Activated naive CD4-positive, alpha-beta T cell treated with anti-CD3 and anti-CD28 coated beads, Interleukin-2, amount 50 U/mL, for 24 hours (primary cell): ENCODE measurements around the gene SPR.

Experiments
- H3K27ac Mint-ChIP-seq: one replicate; pipeline ENCODE4 v1.8.0; 2021; ENCODE audit warnings: mild to moderate bottlenecking, mixed read lengths
- H3K27me3 Mint-ChIP-seq: one replicate; pipeline ENCODE4 v1.8.0; 2021; ENCODE audit warnings: mixed read lengths
- H3K36me3 Mint-ChIP-seq: one replicate; pipeline ENCODE4 v1.8.0; 2021; ENCODE audit warnings: mixed read lengths
- H3K4me1 Mint-ChIP-seq: one replicate; pipeline ENCODE4 v1.8.0; 2021; ENCODE audit warnings: mixed read lengths
- H3K4me3 Mint-ChIP-seq: one replicate; pipeline ENCODE4 v1.8.0; 2021; ENCODE audit warnings: mild to moderate bottlenecking, mixed read lengths
- H3K9me3 Mint-ChIP-seq: one replicate; pipeline ENCODE4 v1.8.0; 2021; ENCODE audit warnings: mixed read lengths

SPR gene

DNA sequence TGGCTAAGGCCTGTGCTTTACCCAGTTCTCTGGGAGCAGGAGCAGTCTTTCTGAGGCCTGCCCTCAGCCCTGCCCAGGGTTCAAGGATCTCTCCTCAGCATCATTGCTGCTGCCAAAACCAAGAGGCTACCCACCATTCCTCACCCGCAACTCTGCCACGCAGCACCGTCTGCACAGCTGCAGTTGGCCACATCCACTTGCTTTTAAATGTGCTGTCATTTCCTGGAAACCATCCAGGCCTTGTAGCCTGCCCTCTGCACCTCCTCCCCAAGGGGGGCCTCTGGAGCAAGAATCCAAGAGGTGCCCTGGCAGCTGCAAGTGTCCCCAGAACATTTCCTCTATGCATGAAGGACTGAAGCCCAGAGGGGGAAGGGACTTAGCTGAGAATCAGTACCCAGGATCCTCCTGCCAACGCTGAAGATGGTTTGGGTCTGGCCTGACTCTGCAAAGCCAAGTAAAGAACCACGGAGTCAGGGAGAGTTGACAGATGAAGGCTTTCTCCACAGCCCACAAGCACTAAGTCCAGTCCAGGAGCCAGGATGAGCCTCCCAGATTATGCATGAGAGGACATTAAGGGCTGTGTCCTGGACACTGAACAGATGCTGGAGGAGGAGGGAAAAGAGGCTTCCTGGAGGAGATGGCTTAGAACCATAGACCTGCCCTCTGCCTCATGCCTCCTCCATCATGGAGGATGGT lies 45.0 kb downstream of the SPR start:
- no peaks in the 10 kb centered on the region for H3K36me3 Mint-ChIP-seq
- peaks cover 7% of the 10 kb centered on the region for H3K27me3 Mint-ChIP-seq
- no peaks in the 10 kb centered on the region for H3K4me1 Mint-ChIP-seq
- no peaks in the 10 kb centered on the region for H3K9me3 Mint-ChIP-seq
- no peak overlapping the region for H3K4me3 Mint-ChIP-seq
- H3K27ac Mint-ChIP-seq = no peak overlapping the region

DNA sequence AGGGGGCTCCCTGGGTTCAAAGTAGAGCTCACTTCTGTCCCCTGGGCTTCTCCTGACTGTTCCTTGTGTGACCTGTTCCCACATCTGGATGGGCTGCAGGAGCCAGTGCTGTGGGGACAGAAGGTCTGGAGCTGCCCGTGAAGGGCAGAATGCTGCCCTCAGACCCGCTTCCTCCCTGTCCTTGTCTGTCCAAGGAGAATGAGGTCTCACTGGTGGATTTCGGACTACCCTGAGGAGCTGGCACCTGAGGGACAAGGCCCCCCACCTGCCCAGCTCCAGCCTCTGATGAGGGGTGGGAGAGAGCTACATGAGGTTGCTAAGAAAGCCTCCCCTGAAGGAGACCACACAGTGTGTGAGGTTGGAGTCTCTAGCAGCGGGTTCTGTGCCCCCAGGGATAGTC lies 45.6 kb downstream of the SPR start:
- no peak overlapping the region for H3K4me3 Mint-ChIP-seq
- H3K27me3 Mint-ChIP-seq = peaks cover 7% of the 10 kb centered on the region
- H3K27ac Mint-ChIP-seq = no peak overlapping the region
- no peaks in the 10 kb centered on the region for H3K36me3 Mint-ChIP-seq
- H3K4me1 Mint-ChIP-seq = no peaks in the 10 kb centered on the region
- H3K9me3 Mint-ChIP-seq = no peaks in the 10 kb centered on the region

DNA sequence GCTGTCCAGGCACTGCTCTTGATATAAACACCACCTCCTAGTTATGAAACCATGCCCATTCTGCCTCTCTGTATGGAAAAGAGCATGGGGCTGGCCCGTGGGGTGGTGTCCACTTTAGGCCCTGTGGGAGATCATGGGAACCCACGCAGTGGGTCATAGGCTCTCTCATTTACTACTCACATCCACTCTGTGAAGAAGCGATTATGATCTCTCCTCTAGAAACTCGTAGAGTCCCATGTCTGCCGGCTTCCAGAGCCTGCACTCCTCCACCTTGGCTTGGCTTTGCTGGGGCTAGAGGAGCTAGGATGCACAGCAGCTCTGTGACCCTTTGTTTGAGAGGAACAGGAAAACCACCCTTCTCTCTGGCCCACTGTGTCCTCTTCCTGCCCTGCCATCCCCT lies 46.0 kb downstream of the SPR start:
- Mint-ChIP-seq H3K4me3 (no peak overlapping the region), H3K4me1 (no peaks in the 10 kb centered on the region), H3K36me3 (no peaks in the 10 kb centered on the region), H3K27ac (no peak overlapping the region), H3K9me3 (no peaks in the 10 kb centered on the region), H3K27me3 (peaks cover 7% of the 10 kb centered on the region)

DNA sequence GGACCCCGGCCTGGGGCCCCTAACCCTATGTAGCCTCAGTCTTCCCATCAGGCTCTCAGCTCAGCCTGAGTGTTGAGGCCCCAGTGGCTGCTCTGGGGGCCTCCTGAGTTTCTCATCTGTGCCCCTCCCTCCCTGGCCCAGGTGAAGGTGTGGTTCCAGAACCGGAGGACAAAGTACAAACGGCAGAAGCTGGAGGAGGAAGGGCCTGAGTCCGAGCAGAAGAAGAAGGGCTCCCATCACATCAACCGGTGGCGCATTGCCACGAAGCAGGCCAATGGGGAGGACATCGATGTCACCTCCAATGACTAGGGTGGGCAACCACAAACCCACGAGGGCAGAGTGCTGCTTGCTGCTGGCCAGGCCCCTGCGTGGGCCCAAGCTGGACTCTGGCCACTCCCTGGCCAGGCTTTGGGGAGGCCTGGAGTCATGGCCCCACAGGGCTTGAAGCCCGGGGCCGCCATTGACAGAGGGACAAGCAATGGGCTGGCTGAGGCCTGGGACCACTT lies 46.5 kb downstream of the SPR start:
- peaks cover 7% of the 10 kb centered on the region for H3K27me3 Mint-ChIP-seq
- H3K36me3 Mint-ChIP-seq = no peaks in the 10 kb centered on the region
- H3K4me3 Mint-ChIP-seq = no peak overlapping the region

DNA sequence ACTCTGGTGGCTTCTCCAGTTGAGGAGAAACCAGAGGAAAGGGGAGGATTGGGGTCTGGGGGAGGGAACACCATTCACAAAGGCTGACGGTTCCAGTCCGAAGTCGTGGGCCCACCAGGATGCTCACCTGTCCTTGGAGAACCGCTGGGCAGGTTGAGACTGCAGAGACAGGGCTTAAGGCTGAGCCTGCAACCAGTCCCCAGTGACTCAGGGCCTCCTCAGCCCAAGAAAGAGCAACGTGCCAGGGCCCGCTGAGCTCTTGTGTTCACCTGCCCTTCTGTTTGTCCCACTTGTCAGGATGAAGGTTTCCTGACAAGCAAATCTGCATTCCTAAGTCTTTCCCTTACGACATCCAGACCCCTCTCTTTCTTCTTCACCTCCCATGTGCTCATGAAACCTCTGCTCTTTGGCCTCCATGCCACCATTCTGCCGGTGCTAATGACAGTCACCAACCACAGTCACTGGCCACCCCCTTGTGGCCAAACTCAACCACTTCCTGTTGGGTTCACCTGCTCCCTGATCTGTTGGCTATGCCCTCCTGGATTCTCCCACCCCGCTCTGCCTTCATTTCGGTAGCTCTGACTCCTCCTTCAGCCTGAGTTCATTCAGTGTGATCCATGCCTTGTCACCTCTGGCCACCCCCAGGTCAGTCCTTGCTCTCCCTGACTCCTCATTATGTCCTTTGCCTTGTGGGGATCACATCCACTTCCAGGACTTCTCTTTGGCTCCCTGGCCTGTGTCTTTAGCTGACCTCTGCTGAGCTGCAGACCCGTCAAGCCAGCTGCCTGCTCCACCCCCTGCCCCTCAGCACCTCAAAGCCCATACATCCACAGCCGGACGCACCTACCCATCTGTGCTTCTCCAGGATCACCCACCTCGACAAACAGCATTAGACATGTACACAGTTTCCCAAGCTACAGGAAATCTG lies 47.7 kb downstream of the SPR start:
- no peaks in the 10 kb centered on the region for H3K36me3 Mint-ChIP-seq
- H3K4me1 Mint-ChIP-seq = no peaks in the 10 kb centered on the region
- peaks cover 7% of the 10 kb centered on the region for H3K27me3 Mint-ChIP-seq
- H3K9me3 Mint-ChIP-seq = no peaks in the 10 kb centered on the region
- H3K4me3 Mint-ChIP-seq = no peak overlapping the region
- no peak overlapping the region for H3K27ac Mint-ChIP-seq

More for the DNA sequence above, 46.5 kb downstream of the SPR start:
- H3K9me3 Mint-ChIP-seq = no peaks in the 10 kb centered on the region
- H3K4me1 Mint-ChIP-seq = no peaks in the 10 kb centered on the region
- no peak overlapping the region for H3K27ac Mint-ChIP-seq

DNA sequence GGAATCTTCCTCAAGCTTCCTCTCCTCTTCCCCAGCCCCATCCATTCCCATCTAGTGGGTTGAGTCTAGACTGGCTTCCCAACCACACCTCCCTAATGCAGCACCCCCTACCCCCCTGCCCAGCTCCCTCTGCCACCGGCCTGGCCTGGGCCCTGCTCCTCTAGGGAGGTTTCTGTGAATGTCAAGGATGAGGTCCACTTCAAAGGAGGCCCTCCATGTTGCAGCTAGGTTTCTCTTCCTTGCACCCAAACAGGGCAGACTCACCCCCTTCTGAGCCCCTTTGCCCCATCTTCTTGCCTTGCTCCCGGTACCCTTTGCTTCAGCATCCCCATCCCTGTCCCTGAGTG lies 48.4 kb downstream of the SPR start:
- Mint-ChIP-seq H3K9me3 (no peaks in the 10 kb centered on the region), H3K27me3 (peaks cover 6% of the 10 kb centered on the region), H3K4me3 (no peak overlapping the region), H3K4me1 (no peaks in the 10 kb centered on the region), H3K36me3 (no peaks in the 10 kb centered on the region), H3K27ac (no peak overlapping the region)

DNA sequence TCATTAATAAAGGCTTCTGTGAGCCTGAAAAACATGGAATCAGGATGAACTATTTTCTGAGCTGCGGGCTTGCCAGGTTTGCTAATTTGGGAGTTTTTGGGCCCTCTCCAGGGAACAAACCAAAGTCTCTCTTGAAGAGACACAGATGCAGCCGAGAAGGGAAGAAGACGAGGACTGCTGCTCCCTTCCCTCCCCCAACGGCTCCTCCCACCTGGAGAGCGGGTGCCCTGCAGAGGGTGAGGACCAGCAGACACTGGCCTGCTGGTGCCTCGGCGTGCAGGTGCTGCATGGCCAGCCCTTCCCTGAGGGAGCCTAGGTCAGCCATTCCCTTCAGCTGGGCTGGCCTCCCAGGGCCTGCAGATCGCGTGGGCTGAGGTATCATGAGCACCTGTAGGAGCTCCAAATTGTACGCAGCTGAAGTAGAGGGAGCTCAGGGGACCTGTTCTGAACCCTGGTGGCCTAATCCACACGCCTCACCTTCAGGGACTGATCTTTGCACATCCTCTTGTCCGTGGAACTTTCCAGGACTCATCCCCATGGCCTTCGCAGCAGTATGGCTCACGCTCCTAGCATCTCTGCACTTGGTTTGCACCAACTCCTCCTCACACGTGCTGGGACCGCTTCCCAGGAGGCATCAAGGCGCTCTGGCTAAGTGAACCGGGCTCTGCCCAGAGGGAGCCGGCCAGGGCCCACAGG lies 49.6 kb downstream of the SPR start:
- H3K4me1 Mint-ChIP-seq = no peaks in the 10 kb centered on the region
- H3K4me3 Mint-ChIP-seq = no peak overlapping the region
- no peak overlapping the region for H3K27ac Mint-ChIP-seq
- no peaks in the 10 kb centered on the region for H3K9me3 Mint-ChIP-seq
- H3K27me3 Mint-ChIP-seq = peaks cover 3% of the 10 kb centered on the region
- H3K36me3 Mint-ChIP-seq = no peaks in the 10 kb centered on the region

DNA sequence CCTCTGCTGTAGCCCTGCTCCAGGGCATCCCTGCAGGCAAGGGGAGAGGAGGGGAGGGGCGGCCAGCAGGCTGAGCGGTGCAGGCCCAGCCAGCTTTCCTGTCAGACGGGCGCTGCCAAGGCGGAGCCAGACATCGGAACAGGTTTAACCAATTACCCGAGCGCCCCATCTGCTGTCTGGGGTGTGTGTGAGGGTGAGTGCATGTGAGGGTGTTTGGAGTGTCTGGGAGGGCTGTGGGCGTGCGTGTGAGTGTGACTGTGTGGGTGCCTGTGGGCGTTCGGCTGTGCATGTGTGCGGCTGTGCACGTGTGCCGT lies 50.1 kb downstream of the SPR start:
- Mint-ChIP-seq H3K4me3 (no peak overlapping the region), H3K27ac (no peak overlapping the region), H3K9me3 (no peaks in the 10 kb centered on the region), H3K4me1 (no peaks in the 10 kb centered on the region), H3K27me3 (peaks cover 3% of the 10 kb centered on the region), H3K36me3 (no peaks in the 10 kb centered on the region)

DNA sequence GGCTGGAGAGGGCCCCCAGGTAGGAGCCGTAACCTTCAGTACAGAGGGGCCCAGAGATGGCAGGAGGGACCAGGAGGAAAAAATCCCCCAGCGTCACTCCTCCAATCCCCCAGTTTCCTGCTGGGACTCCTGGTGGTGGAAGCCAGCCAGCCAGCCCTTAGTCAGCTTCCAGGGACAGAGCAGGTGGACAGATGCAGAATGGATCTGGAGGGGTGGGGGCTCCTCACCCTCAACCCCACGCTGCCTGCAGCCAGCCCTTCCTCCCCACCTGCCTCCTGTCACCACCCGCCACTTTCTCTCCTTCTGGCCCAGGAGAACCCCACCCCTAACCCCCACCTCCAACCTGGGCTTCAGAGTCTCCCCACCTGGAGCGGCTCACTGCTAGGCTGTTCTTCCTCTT lies 51.2 kb downstream of the SPR start:
- no peaks in the 10 kb centered on the region for H3K9me3 Mint-ChIP-seq
- no peaks in the 10 kb centered on the region for H3K4me1 Mint-ChIP-seq
- no peak overlapping the region for H3K27ac Mint-ChIP-seq
- H3K27me3 Mint-ChIP-seq = peaks cover 3% of the 10 kb centered on the region
- no peak overlapping the region for H3K4me3 Mint-ChIP-seq
- no peaks in the 10 kb centered on the region for H3K36me3 Mint-ChIP-seq

DNA sequence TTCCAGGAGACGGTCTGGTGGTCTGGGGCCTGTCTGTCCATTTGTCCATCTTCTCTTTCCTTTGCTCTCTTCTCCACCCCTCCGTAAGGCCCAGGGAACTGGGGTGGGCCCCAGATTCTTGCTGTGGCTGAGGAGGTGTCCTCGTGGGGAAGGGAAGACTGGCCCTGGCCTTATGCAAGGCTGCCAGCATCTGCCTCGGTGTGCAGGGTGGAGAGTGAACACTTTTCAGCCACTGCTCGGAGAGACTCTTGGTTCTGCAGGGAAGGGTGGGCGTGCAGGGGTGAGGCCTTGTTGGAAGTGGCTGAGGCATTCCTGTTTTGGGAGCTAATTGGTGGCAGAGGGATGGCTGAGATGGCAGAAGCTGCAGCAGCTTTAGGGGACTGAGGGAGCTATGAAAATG lies 53.2 kb downstream of the SPR start:
- H3K27ac Mint-ChIP-seq = no peak overlapping the region
- no peaks in the 10 kb centered on the region for H3K9me3 Mint-ChIP-seq
- peaks cover 3% of the 10 kb centered on the region for H3K27me3 Mint-ChIP-seq
- H3K4me3 Mint-ChIP-seq = no peak overlapping the region
- no peaks in the 10 kb centered on the region for H3K36me3 Mint-ChIP-seq
- no peaks in the 10 kb centered on the region for H3K4me1 Mint-ChIP-seq

DNA sequence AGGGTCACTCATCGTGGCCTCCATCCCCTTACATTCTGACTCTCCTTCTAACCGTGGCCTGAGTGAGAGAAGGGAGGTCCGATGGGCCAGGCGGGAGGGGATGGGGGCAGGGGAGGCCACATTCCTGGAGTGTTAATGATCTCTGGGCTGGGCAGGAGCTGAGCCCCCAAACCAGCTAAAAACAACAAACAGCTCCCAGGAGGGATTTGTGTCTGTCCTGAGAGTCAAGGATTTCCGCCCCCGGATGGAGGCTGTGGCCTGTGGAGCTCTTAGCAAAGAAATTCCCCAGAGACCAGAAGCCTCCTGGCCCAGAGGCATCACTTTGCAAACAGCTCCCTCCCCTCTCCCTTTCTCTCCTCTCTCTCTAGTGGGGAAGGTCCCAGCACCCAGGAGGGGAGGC lies 53.6 kb downstream of the SPR start:
- Mint-ChIP-seq H3K4me1 (no peaks in the 10 kb centered on the region), H3K27ac (no peak overlapping the region)

More for the DNA sequence above, 53.6 kb downstream of the SPR start:
- Mint-ChIP-seq H3K36me3 (no peaks in the 10 kb centered on the region), H3K9me3 (no peaks in the 10 kb centered on the region), H3K4me3 (no peak overlapping the region), H3K27me3 (peaks cover 2% of the 10 kb centered on the region)
